Vagina (tissue), 2 donors: ENCODE measurements around the gene KIF2A.

Experiments
- POLR2A ChIP-seq, 2 donors: fragments of 450-650 bp; IDR thresholded peaks; one replicate each; pipeline ENCODE4 v1.6.1; 2017; ENCODE audit warnings: antibody characterized with exemption in 2 of 2, mild to moderate bottlenecking in 2 of 2, moderate library complexity in 2 of 2
- TF ChIP-seq, protein P1 (sequence below), 3 experiments: fragments of 450-650 bp in 2 of 3; fragments of 200-600 bp in 1 of 3; sonication (generic) in 1 of 3; IDR thresholded peaks; one replicate each; pipeline ENCODE4 v1.5.1; 2017 to 2019; ENCODE audit warnings: antibody characterized with exemption in 3 of 3, mild to moderate bottlenecking in 2 of 3, moderate library complexity in 2 of 3

DNA sequence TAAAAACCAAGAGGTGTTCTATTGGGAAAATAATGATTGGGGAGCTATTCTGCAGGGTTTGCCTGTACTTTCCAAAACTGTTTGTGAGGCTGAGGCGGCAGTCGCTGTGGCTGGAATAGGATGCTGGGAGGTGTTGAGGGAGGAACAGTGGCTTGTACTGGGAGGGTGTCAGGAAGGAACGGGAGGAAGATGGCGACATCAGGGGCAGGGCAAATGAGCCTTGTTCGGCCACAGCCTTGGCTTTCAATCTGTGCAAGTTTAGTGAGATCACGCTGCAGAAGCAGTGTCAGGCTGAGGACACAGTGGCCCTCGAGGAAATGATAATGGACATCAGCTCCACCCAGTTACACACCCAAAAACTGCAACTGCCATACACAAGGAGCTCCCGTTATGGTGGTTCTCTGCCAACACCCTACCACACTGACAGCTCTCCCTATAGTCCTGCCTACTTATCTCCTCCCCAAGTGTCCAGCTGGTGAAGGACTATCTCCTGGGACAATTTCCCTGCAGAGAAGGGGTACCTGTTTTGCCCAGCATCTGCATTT is 27.3 kb downstream of the KIF2A start:
- TF ChIP-seq, protein P1, sequence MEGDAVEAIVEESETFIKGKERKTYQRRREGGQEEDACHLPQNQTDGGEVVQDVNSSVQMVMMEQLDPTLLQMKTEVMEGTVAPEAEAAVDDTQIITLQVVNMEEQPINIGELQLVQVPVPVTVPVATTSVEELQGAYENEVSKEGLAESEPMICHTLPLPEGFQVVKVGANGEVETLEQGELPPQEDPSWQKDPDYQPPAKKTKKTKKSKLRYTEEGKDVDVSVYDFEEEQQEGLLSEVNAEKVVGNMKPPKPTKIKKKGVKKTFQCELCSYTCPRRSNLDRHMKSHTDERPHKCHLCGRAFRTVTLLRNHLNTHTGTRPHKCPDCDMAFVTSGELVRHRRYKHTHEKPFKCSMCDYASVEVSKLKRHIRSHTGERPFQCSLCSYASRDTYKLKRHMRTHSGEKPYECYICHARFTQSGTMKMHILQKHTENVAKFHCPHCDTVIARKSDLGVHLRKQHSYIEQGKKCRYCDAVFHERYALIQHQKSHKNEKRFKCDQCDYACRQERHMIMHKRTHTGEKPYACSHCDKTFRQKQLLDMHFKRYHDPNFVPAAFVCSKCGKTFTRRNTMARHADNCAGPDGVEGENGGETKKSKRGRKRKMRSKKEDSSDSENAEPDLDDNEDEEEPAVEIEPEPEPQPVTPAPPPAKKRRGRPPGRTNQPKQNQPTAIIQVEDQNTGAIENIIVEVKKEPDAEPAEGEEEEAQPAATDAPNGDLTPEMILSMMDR (IDR thresholded peaks at IDR 0.05): no peak
- no peak for TF ChIP-seq POLR2A (IDR thresholded peaks at IDR 0.05)
